ENCODE results near the gene FOXI1.
"Not testable (repeated sequence)": the region's sequence is repeated elsewhere in the genome, so short reads cannot be mapped to it uniquely, and the experiment has no call there.

FOXI1 gene

GRCh38 chr5:170092455-170093101 lies 13.1 kb upstream of the FOXI1 start:
- ATAC-seq = no peak
- TF ChIP-seq GLIS3 (CRISPR knock-in tag; IDR thresholded peaks at IDR 0.05) (no peak), ZFP30 (CRISPR knock-in tag; IDR thresholded peaks at IDR 0.05) (no peak), SNAI2 (CRISPR knock-in tag; IDR thresholded peaks at IDR 0.05) (no peak), ZNF8 (CRISPR knock-in tag; IDR thresholded peaks at IDR 0.05) (no peak), ARNTL (CRISPR knock-in tag; IDR thresholded peaks at IDR 0.05; ENCODE audit: borderline replicate concordance, low read depth) (no peak), ESRRG (CRISPR knock-in tag; IDR thresholded peaks at IDR 0.05) (no peak), ZFP3 (CRISPR knock-in tag; IDR thresholded peaks at IDR 0.05) (no peak)

DNA sequence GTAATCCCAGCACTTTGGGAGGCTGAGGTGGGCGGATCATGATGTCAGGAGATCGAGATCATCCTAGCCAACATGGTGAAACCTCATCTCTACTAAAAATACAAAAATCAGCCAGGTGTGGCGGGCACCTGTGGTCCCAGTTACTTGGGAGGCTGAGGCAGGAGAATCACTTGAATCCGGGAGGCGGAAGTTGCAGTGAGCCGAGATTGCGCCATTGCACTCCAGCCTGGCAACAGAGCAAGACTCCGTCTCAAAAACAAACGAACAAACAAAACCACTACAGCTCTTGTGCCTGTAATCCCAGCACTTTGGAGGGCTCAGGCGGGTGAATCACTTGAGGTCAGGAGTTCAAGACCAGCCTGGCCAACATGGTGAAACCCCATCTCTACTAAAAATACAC lies 11.4 kb upstream of the FOXI1 start:
- ATAC-seq = not testable (repeated sequence)

GRCh38 chr5:170095646-170096045 lies 10.1 kb upstream of the FOXI1 start:
- ATAC-seq = no peak
- TF ChIP-seq, protein P1, sequence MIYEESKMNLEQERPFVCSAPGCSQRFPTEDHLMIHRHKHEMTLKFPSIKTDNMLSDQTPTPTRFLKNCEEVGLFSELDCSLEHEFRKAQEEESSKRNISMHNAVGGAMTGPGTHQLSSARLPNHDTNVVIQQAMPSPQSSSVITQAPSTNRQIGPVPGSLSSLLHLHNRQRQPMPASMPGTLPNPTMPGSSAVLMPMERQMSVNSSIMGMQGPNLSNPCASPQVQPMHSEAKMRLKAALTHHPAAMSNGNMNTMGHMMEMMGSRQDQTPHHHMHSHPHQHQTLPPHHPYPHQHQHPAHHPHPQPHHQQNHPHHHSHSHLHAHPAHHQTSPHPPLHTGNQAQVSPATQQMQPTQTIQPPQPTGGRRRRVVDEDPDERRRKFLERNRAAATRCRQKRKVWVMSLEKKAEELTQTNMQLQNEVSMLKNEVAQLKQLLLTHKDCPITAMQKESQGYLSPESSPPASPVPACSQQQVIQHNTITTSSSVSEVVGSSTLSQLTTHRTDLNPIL (CRISPR knock-in tag; IDR thresholded peaks at IDR 0.05; ENCODE audit: low read depth) = no peak
- TF ChIP-seq PPARA (CRISPR knock-in tag; IDR thresholded peaks at IDR 0.05; ENCODE audit: borderline replicate concordance) (no peak), ZFP30 (CRISPR knock-in tag; IDR thresholded peaks at IDR 0.05) (no peak)

- ATAC-seq = no peak
Observed at GRCh38 chr5:170097934-170098333, 7.8 kb upstream of the FOXI1 start.

More at GRCh38 chr5:170097934-170098333, 7.8 kb upstream of the FOXI1 start:
- TF ChIP-seq, protein P1 (CRISPR knock-in tag; IDR thresholded peaks at IDR 0.05; ENCODE audit: low read depth) = no peak
- TF ChIP-seq TSHZ2 (CRISPR knock-in tag; IDR thresholded peaks at IDR 0.05) (no peak), ZNF8 (CRISPR knock-in tag; IDR thresholded peaks at IDR 0.05) (no peak), GLIS3 (CRISPR knock-in tag; IDR thresholded peaks at IDR 0.05) (no peak), ZNF70 (CRISPR knock-in tag; IDR thresholded peaks at IDR 0.05) (no peak), RARB (CRISPR knock-in tag; IDR thresholded peaks at IDR 0.05) (no peak), ZFP30 (CRISPR knock-in tag; IDR thresholded peaks at IDR 0.05) (no peak), PPARA (CRISPR knock-in tag; IDR thresholded peaks at IDR 0.05; ENCODE audit: borderline replicate concordance) (no peak), BACH2 (CRISPR knock-in tag; IDR thresholded peaks at IDR 0.05; ENCODE audit: borderline replicate concordance) (no peak), CSDC2 (CRISPR knock-in tag; IDR thresholded peaks at IDR 0.05) (no peak), SNAI2 (CRISPR knock-in tag; IDR thresholded peaks at IDR 0.05) (no peak), TOX (CRISPR knock-in tag; IDR thresholded peaks at IDR 0.05; ENCODE audit: borderline replicate concordance) (no peak), ZFP3 (CRISPR knock-in tag; IDR thresholded peaks at IDR 0.05) (no peak), ZC3H10 (CRISPR knock-in tag; IDR thresholded peaks at IDR 0.05) (no peak), ARNTL (CRISPR knock-in tag; IDR thresholded peaks at IDR 0.05; ENCODE audit: borderline replicate concordance, low read depth) (no peak)
- TF ChIP-seq, protein P2, sequence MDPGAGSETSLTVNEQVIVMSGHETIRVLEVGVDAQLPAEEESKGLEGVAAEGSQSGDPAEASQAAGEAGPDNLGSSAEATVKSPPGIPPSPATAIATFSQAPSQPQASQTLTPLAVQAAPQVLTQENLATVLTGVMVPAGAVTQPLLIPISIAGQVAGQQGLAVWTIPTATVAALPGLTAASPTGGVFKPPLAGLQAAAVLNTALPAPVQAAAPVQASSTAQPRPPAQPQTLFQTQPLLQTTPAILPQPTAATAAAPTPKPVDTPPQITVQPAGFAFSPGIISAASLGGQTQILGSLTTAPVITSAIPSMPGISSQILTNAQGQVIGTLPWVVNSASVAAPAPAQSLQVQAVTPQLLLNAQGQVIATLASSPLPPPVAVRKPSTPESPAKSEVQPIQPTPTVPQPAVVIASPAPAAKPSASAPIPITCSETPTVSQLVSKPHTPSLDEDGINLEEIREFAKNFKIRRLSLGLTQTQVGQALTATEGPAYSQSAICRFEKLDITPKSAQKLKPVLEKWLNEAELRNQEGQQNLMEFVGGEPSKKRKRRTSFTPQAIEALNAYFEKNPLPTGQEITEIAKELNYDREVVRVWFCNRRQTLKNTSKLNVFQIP (CRISPR knock-in tag; IDR thresholded peaks at IDR 0.05; ENCODE audit: borderline replicate concordance, low read depth) = no peak
- TF ChIP-seq, protein P3, sequence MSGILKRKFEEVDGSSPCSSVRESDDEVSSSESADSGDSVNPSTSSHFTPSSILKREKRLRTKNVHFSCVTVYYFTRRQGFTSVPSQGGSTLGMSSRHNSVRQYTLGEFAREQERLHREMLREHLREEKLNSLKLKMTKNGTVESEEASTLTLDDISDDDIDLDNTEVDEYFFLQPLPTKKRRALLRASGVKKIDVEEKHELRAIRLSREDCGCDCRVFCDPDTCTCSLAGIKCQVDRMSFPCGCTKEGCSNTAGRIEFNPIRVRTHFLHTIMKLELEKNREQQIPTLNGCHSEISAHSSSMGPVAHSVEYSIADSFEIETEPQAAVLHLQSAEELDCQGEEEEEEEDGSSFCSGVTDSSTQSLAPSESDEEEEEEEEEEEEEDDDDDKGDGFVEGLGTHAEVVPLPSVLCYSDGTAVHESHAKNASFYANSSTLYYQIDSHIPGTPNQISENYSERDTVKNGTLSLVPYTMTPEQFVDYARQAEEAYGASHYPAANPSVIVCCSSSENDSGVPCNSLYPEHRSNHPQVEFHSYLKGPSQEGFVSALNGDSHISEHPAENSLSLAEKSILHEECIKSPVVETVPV (CRISPR knock-in tag; IDR thresholded peaks at IDR 0.05) = no peak
- TF ChIP-seq, protein P4, sequence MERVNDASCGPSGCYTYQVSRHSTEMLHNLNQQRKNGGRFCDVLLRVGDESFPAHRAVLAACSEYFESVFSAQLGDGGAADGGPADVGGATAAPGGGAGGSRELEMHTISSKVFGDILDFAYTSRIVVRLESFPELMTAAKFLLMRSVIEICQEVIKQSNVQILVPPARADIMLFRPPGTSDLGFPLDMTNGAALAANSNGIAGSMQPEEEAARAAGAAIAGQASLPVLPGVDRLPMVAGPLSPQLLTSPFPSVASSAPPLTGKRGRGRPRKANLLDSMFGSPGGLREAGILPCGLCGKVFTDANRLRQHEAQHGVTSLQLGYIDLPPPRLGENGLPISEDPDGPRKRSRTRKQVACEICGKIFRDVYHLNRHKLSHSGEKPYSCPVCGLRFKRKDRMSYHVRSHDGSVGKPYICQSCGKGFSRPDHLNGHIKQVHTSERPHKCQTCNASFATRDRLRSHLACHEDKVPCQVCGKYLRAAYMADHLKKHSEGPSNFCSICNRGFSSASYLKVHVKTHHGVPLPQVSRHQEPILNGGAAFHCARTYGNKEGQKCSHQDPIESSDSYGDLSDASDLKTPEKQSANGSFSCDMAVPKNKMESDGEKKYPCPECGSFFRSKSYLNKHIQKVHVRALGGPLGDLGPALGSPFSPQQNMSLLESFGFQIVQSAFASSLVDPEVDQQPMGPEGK (CRISPR knock-in tag; IDR thresholded peaks at IDR 0.05; ENCODE audit: borderline replicate concordance) = no peak
